Measurements from ENCODE around the gene EBF3. TPM values are rescaled to one million over a fixed set of nuclear protein-coding genes. Genes with fewer than 3 reads are reported as not detected.

Gene EBF3
- total and polyA plus RNA-seq, 2 experiments from 2014 or later = 0.27 to 0.49 TPM

- no peaks in the 10 kb centered on the region for H4K20me1 ChIP-seq (replicated peaks; ENCODE audit: insufficient read depth)
- Mint-ChIP-seq H3K9me3 (no peaks in the 10 kb centered on the region; the same call in 2 of the 3 replicates), H3K4me1 (peaks cover 15% of the 10 kb centered on the region; the same call in 2 of the 3 replicates), H3K27me3 (ENCODE audit: insufficient read depth, low read depth, poor library complexity) (peaks cover 9% of the 10 kb centered on the region), H3K27ac (no peak overlapping the region), H3K36me3 (ENCODE audit: low read depth) (no peaks in the 10 kb centered on the region), H3K4me3 (no peak overlapping the region)
- H3K4me3 ChIP-seq = no peak overlapping the region
- H3F3A ChIP-seq (replicated peaks; ENCODE audit: low read depth) = no peaks in the 10 kb centered on the region
- H3K4me2 ChIP-seq = no peak overlapping the region; the same call in 1 of the 2 replicates
- no peaks in the 10 kb centered on the region for H3K9me2 ChIP-seq (ENCODE audit: insufficient read depth)
- H3K79me2 ChIP-seq (replicated peaks; ENCODE audit: insufficient read depth) = no peaks in the 10 kb centered on the region
- H3K27me3 ChIP-seq (ENCODE audit: insufficient read depth) = no peaks in the 10 kb centered on the region
- H2AFZ ChIP-seq = peak overlapping the region; percentile 88; the same call in 1 of the 2 replicates
- no peak for DNase-seq (ENCODE audit: low spot score)
- ATAC-seq = peak; percentile 65
- H3K36me3 ChIP-seq (ENCODE audit: insufficient read depth) = no peaks in the 10 kb centered on the region
- TF ChIP-seq, protein P1, sequence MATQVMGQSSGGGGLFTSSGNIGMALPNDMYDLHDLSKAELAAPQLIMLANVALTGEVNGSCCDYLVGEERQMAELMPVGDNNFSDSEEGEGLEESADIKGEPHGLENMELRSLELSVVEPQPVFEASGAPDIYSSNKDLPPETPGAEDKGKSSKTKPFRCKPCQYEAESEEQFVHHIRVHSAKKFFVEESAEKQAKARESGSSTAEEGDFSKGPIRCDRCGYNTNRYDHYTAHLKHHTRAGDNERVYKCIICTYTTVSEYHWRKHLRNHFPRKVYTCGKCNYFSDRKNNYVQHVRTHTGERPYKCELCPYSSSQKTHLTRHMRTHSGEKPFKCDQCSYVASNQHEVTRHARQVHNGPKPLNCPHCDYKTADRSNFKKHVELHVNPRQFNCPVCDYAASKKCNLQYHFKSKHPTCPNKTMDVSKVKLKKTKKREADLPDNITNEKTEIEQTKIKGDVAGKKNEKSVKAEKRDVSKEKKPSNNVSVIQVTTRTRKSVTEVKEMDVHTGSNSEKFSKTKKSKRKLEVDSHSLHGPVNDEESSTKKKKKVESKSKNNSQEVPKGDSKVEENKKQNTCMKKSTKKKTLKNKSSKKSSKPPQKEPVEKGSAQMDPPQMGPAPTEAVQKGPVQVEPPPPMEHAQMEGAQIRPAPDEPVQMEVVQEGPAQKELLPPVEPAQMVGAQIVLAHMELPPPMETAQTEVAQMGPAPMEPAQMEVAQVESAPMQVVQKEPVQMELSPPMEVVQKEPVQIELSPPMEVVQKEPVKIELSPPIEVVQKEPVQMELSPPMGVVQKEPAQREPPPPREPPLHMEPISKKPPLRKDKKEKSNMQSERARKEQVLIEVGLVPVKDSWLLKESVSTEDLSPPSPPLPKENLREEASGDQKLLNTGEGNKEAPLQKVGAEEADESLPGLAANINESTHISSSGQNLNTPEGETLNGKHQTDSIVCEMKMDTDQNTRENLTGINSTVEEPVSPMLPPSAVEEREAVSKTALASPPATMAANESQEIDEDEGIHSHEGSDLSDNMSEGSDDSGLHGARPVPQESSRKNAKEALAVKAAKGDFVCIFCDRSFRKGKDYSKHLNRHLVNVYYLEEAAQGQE (IDR thresholded peaks at IDR 0.05; ENCODE audit: unreplicated experiment) = no peak
- no peak for TF ChIP-seq EZH2phosphoT487 (IDR thresholded peaks at IDR 0.05; ENCODE audit: unreplicated experiment)
- TF ChIP-seq CREB1 (CRISPR knock-in tag; IDR thresholded peaks at IDR 0.05; ENCODE audit: low read depth) = no peak
- TF ChIP-seq STAT1 (IDR thresholded peaks at IDR 0.05; ENCODE audit: unreplicated experiment) = no peak
- no peak for TF ChIP-seq CTCF (conservative IDR thresholded peaks at IDR 0.05; ENCODE audit: low read depth in 2 of 2)
- TF ChIP-seq, protein P2, sequence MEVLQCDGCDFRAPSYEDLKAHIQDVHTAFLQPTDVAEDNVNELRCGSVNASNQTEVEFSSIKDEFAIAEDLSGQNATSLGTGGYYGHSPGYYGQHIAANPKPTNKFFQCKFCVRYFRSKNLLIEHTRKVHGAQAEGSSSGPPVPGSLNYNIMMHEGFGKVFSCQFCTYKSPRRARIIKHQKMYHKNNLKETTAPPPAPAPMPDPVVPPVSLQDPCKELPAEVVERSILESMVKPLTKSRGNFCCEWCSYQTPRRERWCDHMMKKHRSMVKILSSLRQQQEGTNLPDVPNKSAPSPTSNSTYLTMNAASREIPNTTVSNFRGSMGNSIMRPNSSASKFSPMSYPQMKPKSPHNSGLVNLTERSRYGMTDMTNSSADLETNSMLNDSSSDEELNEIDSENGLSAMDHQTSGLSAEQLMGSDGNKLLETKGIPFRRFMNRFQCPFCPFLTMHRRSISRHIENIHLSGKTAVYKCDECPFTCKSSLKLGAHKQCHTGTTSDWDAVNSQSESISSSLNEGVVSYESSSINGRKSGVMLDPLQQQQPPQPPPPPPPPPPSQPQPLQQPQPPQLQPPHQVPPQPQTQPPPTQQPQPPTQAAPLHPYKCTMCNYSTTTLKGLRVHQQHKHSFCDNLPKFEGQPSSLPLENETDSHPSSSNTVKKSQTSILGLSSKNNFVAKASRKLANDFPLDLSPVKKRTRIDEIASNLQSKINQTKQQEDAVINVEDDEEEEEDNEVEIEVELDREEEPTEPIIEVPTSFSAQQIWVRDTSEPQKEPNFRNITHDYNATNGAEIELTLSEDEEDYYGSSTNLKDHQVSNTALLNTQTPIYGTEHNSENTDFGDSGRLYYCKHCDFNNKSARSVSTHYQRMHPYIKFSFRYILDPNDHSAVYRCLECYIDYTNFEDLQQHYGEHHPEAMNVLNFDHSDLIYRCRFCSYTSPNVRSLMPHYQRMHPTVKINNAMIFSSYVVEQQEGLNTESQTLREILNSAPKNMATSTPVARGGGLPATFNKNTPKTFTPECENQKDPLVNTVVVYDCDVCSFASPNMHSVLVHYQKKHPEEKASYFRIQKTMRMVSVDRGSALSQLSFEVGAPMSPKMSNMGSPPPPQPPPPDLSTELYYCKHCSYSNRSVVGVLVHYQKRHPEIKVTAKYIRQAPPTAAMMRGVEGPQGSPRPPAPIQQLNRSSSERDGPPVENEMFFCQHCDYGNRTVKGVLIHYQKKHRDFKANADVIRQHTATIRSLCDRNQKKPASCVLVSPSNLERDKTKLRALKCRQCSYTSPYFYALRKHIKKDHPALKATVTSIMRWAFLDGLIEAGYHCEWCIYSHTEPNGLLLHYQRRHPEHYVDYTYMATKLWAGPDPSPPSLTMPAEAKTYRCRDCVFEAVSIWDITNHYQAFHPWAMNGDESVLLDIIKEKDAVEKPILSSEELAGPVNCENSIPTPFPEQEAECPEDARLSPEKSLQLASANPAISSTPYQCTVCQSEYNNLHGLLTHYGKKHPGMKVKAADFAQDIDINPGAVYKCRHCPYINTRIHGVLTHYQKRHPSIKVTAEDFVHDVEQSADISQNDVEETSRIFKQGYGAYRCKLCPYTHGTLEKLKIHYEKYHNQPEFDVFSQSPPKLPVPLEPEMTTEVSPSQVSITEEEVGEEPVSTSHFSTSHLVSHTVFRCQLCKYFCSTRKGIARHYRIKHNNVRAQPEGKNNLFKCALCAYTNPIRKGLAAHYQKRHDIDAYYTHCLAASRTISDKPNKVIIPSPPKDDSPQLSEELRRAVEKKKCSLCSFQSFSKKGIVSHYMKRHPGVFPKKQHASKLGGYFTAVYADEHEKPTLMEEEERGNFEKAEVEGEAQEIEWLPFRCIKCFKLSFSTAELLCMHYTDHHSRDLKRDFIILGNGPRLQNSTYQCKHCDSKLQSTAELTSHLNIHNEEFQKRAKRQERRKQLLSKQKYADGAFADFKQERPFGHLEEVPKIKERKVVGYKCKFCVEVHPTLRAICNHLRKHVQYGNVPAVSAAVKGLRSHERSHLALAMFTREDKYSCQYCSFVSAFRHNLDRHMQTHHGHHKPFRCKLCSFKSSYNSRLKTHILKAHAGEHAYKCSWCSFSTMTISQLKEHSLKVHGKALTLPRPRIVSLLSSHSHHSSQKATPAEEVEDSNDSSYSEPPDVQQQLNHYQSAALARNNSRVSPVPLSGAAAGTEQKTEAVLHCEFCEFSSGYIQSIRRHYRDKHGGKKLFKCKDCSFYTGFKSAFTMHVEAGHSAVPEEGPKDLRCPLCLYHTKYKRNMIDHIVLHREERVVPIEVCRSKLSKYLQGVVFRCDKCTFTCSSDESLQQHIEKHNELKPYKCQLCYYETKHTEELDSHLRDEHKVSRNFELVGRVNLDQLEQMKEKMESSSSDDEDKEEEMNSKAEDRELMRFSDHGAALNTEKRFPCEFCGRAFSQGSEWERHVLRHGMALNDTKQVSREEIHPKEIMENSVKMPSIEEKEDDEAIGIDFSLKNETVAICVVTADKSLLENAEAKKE (CRISPR knock-in tag; IDR thresholded peaks at IDR 0.05) = no peak
- no peak for TF ChIP-seq NANOG (IDR thresholded peaks at IDR 0.05; ENCODE audit: borderline replicate concordance)
- no peak for TF ChIP-seq JUNB (IDR thresholded peaks at IDR 0.05; ENCODE audit: unreplicated experiment)
- H3K4me1 ChIP-seq (ENCODE audit: insufficient read depth) = peaks cover 5% of the 10 kb centered on the region; the same call in 1 of the 2 replicates
- H3K27ac ChIP-seq (ENCODE audit: low read depth) = no peak overlapping the region
These were observed 51.7 kb downstream of the EBF3 start for GRCh38 chr10:129912166-129912917.
